Mucosa of gallbladder (tissue), 1 donor: ENCODE data around the gene KLF6. TPM values are rescaled to one million over a fixed set of nuclear protein-coding genes. Genes with fewer than 3 reads are reported as not detected.
A peak's percentile ranks its signal among the peaks of the same experiment; 100 is the strongest.

Source experiments
- DNase-seq: peaks from one replicate; pipeline ENCODE4 v3.0.0-alpha.2; 2020; ENCODE audit warnings: low spot score
- total RNA-seq: library from RNA; stranded (reverse); gene quantifications from one replicate; pipeline ENCODE4 v1.2.1, GENCODE V29; 2021
- donor health status: DM: no; HTN: no; CAD: no.

The KLF6 gene
- total RNA-seq, 1 donor from 2014 or later: 165 TPM

DNA sequence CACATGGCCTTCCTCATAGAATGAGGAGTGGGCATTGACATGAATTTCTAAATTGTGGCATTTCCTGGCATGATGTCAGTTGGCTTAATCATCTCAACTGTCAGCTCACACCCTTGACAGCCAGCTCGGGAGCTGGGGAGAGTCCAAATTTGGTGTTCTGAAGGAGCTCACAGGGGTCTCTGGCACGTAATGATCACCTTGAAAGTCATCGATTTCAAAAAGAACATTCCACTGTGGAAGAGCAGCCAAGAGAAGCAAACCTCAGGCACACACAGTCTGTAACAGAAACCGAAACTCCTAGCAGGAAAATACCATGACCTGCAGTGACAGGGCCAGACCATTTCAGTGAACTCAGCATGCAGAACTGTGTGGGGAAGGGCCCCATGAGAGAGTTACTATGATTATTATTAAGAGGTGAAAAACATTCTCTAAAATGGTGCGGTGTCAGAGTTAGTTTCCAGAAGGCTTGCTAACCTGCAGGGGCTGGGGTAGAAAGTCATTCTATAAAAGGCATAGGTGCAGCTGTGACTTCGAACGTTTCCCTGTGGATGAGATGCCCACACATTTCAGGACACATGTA lies 26.4 kb upstream of the KLF6 start:
- DNase-seq: peak; percentile 57

DNA sequence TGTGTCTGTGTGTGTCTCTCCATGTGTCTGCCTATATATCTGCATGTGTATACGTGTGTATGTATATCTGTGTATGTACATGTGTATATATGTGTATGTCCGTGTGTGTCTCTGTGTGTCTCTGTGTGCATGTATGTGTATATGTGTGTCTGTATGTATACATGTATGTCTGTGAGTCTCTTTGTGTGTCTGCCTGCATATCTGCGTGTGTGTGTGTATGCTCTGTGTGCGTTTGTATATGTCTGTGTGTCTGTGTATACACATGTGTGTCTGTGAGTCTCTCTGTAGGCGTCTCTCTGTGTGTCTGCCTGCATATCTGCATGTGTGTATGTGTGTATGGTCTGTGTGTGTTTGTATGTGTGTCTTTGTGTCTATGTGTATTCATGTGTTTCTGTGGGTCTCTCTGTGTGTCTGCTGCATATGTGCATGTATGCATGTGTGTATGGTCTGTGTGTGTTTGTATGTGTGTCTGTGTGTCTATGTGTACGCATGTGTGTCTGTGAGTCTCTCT lies 23.7 kb upstream of the KLF6 start:
- no peak for DNase-seq

DNA sequence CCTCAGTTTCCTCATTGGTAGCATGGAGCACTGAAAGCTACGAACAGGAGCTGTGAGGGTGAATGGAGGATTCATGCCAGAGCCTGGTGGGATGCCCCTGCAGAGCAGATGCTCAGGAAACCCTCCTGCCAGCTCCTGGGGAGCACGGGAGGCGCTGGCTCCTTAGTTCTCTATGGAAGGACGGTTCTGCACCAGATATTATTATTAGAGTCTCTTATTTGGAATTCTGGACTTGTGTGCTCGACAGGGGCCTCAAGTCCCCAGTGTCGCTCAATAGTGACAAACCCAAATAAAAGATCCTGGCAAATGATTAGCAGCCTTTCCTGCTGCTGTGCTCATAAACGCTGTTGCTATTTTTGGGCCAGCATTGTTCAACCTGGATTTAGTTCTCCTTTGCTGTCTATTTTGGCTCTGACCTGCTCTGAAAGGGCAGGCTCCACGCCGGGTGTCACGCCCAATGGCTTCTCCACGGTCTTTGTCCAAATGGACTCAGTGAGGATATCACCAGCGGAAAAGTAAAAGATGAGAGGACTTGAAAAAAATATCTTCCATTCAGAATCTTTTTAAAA lies 23.0 kb upstream of the KLF6 start:
- no peak for DNase-seq

DNA sequence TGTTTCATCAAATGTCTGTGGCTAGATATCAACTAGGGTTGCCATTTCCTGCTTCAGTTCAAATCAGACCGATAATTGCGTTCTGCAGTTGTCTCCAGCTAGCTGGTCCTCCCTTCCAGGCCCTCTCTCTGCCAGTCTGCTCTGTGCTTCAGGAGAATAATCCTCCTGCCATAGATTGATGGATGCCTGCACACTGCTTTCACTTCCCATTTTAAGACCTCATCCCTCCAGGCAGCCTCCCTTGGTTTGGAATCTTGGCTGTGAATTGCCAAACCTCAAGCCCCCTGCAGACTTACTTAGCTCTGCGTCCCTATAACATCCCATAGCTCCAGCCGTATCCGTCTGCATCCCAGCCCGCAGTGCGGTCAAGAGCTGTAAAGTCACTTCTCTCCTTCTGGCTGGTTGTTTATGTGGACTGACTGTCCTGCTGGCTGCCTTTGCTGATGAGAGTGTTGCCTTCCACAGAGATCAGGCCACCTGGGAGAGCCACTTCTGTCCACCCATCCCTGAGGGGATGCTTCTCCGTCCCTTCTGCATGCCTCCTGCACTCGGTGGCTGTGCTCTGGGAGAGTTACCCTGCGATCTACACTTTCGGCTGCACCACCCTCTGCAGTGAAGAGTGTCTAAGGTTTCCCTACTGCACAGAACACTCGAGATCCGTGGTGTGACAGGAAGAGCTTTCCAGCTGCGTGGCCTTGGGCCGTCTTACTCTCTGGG lies 22.4 kb upstream of the KLF6 start:
- DNase-seq: no peak

DNA sequence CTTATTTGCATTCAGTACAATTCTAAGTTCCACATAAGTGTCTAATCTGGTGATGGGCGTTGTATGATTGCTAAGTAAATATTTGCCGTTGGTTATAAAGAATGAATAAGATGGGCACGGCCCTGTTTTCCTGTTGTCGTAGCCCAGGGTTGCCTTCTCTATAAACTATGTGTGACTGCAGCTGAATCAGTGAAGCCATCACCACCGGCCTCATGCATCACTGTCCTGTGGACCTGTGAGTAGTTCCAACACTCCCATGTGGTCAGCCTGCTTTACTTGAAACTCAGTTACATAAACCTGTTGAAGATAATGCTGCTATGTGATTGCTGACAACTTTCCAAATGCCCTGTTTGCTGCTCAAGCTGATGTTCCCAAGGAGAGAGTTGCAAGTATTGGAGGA lies 21.6 kb upstream of the KLF6 start:
- peak; percentile 69 for DNase-seq

DNA sequence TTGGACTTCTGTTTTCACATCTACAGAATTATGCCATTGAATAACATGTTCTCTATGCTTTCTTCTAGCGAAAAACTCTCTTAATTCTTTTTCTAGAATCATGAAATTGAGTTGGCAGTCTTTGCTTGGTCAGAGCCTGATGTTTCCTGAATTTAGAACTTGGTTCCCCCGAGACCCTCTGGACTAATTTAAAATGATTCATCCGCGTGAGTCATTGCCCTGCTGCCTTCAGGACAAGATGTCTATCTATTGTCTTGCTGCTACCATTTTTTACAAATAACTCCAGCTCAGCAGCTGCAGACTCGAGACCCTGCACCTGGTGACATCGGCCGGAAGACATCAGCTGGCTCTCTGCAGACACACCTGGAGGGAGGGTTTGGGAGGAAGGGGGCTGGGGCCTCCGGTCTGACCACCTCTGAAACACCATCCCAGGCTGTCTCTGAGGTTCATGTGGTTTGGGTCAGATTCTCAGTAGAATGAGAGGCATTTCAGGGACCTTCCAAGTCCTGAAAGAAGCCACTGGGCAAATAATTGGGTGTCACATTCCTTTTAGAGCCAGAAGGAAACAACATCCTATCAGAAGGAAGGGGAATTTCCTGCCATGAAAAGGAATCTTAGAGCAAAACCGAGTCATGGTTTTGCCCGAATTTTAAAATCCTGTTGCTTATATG lies 20.9 kb upstream of the KLF6 start:
- no peak for DNase-seq

DNA sequence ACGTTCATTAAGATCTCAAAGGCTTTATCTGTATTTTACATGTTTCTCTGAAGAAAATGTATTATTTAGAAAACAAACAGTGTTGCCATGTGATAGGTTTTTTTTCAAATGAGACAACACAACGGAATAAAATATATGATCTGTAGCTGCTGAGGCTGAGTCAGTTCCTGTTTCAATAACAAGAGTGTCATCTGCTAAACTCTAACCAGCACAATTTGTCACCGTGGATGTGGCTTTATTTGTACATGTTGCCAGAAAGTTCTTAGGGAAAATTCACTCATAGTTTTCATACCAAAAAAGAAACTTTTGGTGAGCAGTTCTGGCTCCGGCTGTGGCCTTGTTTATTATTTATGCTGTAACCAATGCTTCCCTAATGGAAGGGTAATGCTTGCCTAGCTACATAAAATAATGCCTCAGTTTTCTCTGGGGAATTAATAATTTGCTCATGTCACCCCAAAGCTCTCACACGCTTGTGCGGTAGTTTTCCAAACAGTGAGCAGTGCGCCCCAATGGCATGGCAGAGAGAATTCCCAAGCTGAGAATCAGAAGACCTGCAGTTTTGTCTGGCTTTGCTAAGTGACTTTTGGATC lies 20.3 kb upstream of the KLF6 start:
- no peak for DNase-seq

DNA sequence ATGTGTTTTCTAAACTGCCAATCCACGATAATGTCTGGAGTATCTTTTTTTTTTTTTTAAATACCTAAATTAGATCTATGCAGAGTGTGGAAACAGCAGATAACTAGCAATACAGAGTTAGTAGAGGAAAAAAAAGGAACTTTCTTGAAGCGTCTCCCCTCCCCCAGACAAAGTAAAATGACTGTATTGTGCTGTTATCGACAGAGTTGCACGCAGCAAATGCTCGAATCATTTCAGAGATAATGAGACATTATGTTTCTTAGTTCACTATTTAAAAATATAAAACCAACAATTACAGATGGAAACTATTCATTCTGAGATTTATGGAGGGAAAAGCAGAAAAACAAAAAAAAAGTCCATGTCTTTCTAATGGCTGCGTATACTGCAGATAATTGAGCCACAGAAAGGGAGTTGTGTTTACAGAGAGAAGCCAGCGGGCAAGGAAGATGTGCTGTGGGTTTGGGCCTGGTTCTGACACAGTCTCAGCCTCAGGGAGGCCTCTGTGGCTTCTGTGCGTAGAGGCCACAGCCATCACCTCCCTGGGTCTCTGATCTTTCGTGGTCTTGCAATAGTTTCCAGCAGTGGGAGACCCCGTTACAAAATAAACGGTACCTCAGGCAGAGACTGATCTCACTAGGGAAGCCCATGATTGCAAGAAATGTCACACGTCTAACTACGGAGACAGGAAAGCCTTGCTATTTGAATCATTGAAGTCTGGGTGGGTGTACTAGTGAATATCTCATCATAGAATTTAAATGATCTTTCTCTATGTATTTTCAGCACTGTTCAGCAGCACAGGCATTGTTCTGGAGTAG lies 19.1 kb upstream of the KLF6 start:
- no peak for DNase-seq

DNA sequence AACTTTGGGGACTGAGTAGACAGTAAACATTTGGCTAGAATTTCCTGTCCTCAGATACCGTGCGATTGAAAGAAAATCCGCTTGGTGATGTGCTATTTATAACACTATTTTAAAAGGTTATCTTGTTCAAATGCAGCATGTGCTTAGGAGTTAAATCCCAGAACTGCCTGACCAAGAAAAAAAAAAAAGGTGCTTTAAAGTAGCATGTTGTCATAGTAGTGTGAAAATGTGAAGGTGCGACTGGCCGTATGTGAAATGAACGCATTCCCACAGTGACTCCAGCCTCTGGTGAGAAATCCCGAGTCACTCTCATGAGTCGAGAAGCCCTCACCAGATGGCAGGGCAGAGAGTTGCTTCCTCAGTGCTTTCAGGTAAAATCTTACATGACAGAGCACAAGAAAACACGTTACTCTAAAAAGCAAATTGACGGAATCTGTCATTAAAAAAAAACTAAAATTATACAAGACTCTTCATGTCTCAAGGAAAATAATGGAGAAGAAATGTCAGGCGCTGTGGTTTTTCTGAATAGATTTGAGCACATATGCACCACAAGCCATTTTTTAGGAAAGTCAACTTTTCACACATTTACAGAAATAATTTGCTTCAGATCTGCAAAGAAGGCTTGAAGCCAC lies 18.4 kb upstream of the KLF6 start:
- no peak for DNase-seq

DNA sequence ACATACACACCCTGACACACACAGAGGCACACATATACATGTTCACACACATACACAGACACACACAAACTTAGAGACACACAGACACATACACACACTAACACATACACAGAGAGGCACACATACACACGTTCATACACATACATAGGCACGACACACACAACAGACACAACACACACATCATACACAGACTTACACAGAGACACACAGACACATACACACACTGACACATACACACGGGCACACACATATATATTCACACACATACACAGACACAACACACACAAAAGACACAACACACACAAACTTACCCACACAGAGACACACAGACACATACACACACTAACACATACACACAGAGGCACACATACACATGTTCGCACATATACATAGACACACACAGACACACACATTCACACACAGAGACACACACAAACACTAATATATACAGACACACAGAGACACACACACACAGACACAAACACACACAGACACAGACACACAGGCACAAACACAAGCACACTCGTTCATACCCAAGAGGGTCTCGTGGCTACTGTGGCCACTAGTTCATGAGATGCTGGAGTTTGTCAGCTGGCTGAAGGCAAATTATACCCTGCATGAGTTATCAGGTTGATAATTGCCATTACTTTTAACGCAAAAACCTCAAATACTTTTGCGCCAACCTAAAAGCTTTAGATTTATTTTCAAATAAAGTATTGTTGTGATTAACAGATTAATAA lies 17.7 kb upstream of the KLF6 start:
- DNase-seq: no peak

DNA sequence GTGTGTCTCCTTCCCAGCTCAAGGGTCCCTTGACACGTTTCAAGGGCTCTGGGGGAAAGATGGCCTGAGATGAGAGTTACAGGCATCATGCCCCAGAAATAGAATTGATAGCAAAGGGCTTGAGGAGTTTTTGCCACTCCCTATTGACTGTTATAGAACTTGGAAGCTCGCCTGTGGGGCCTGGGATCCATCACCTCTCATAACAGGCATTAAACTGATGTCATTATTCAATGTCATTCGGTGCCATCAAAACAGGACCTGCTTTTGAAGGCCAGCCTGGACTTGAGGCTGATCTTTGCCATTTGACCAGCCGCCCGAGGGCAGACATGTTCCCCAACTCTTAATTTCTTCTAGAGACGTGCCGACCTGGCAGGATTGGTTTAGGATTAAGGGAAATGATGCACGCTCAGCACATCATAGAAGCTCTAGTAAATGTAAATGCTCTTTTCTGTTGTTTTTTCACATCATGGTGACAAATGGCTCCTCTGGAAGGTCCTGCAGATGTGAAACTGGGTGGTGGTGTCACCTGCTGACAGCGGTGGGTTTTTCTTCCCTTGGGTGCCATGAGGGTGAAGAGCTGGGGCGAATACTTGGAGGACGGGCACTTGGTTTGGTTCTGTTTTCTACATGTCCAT lies 16.7 kb upstream of the KLF6 start:
- DNase-seq: no peak

DNA sequence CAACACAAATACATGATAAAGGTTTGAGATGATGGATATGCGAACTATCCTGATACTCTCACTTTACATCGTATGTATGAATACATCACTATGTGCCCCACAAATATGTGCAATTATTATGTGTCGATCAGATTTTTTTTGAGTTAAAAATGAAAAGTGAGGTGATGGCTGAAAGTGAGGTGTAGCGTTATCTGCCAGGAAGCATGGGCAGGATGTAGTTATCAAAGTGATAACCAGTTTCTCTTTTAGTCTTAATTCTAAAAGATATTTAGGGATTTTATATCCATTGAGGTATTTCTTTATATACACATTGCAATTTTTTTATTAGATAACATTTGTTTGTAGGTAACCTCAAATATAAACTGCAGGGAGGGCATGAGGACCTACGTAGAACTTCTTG lies 15.6 kb upstream of the KLF6 start:
- no peak for DNase-seq

DNA sequence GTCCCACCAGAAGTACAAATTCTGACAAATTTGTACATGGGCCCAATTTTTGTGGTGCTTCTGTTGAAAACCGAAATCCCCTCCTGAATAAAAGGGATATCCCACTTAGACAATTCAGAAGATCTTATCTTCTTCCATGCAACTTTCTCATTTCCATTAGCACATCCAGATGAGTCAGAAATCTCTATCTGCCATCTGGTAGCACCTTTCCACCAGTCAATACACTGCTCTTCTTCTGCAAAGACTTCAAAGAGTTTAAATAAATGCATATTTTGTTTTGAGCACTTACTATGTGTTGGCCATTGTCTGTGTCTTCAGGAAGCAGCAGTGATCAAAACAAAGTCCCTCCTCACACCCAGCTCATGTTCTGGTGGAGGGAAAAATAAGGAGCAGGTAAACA lies 12.7 kb upstream of the KLF6 start:
- DNase-seq: no peak

DNA sequence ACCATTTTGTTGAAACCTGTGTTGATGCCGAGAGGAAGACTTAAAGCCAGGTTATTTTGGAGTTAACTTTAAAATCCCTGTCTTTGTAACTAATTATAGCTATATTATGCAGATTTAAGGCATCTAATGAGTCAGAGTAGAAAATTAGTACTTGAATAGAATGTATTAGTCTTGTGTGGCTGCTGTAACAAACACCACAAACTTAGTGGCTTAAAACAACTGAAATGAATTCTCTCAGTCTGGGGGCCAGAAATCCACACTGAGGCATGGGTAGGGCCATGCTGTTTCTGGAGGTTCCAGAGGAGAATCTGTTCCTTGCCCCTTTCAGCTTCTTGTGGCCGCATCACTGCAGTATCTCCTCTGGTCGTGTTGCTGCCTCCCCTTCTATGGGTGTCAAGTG lies 8.5 kb upstream of the KLF6 start:
- no peak for DNase-seq

DNA sequence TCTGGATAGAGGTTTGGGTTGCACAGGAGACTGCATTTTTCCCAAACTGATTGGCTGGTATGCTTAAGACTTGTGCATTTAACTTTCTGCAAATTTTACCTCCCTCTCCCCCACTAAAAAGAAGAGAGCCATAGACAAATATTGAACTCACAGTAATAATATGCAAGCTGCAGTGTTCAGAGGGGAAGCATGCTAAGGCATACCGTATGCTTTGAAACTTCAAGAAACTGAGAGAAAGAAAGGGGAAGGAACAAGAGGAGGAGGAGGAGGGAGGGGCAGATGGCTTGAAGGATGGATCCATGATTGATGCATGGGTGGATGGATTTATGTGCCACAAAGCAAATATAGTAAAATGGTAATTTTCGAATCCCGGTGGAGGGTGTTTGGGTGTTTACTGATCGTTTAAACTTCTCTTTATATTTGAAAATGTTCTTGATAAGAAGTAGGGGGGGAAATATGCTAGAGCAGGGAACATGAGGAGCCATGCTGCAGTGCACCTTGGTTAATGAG lies 7.8 kb upstream of the KLF6 start:
- DNase-seq: no peak

DNA sequence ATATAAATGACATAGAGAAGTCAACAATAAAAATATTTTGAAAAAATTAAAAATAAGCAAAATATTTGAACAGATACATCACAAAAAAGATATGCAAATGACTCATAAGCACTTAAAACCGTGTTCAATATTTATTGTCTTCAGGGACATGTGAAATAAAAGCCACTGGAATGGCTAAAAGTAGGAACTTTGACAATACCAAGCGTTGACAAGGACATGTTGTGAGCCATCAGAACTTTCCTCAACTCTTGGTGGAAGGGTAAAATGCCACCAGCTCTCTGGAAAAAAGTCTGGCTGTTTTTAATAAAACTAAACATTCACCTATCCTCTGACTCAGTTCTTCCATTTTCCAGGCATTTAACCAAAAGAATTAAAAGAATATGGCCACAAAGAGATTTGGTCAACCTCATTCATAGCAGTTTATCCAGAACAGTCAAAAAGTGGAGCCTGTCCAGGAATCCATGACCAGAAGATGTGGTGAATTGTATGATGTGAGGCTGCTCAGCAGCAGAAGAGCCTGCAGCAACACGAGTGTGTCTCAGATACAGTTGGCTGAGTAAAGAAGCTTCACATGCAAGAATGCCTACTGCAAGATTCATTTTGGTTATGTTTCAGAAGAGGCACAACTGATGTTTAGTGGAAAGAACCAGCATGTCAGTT lies 7.1 kb upstream of the KLF6 start:
- DNase-seq: no peak

DNA sequence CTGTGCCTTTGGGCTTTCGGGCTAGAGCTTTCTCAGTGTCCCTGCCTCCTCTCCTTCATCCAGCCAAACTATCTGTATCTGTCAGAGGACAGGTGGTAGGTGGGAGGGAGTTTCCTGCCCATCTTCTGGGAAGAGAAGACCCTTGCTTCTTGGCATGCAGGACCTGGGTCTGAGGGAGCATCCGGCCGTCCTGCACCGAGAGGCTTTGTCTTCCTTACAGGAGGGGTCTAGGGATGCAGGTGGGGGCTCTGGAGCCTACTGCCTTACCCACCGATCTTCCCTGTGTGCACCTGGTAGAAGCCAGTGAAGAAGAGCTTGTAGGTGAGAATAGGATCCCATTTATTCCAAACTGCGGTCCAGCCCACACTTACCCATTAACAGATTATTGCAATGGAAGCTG lies 5.8 kb upstream of the KLF6 start:
- DNase-seq: no peak

DNA sequence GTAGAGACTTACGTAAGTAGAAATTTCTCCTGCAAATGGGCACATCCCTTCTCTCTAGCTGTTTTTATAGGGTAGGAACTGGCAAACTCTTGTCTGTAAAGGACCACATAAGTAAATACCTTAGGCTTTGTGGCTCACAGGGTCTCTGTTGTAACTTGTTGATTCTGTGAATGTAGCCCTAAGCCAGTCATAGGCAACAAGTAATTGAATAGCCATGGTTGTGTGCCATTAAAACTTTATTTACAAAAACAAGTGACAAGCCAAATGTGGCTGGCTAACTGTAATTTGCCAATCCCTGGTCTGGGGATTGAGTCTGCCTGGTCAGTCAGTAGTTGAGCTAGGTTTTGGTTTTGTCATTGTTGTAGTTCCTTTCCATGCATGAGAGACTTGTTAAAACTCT lies 5.3 kb upstream of the KLF6 start:
- no peak for DNase-seq

DNA sequence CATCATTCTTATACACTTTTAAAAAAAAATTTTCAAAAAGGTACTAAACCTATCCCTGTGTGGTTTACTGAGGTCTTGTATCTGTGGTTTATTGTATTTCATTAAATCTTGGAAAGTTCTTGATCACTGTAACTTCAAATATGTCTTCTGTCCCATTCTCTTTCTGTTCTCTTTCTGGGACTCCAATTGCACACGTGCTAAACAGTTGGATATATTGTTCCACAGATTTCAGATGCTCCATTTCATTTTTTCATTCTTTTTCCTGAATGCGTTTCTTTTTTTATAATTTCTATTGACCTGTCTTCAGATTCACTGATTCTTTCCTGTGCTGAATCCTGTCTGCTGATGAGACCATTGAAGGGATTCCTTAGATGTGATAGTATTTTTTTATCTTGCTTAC lies 4.6 kb upstream of the KLF6 start:
- no peak for DNase-seq
